Transverse colon (tissue), 4 donors: ENCODE measurements around the gene CHRNA5. TPM values are rescaled to one million over a fixed set of nuclear protein-coding genes. Genes with fewer than 3 reads are reported as not detected.

Source experiments
- DNase-seq: peaks from one replicate; pipeline ENCODE4 v3.0.0-alpha.2; 2019
- H3K27ac ChIP-seq, 4 donors: fragments of 200-600 bp; sonication (generic); 2 replicates each; pipeline ENCODE4 v1.5.1; 2016 to 2018; ENCODE audit warnings: inconsistent platforms in 4 of 4
- H3K27me3 ChIP-seq: fragments of 200-600 bp; sonication (generic); 2 replicates; pipeline ENCODE4 v1.5.1; 2017; ENCODE audit warnings: inconsistent platforms
- H3K36me3 ChIP-seq, 4 donors: fragments of 200-600 bp; sonication (generic); 2 replicates each; pipeline ENCODE4 v1.5.1; 2017 to 2019; ENCODE audit warnings: inconsistent platforms in 4 of 4
- H3K4me1 ChIP-seq, 4 donors: fragments of 200-600 bp; sonication (generic); 2 replicates each; pipeline ENCODE4 v1.5.1; 2017 to 2020; ENCODE audit warnings: inconsistent platforms in 4 of 4
- H3K4me3 ChIP-seq, 4 donors: fragments of 200-600 bp; sonication (generic); 1 replicate in 1 of 4; 2 replicates in 3 of 4; pipeline versions ENCODE4 v1.5.1 to v1.6.1; 2017 to 2019; ENCODE audit warnings: inconsistent platforms in 4 of 4
- H3K9me3 ChIP-seq, 2 donors: fragments of 200-600 bp; sonication (generic); 2 replicates each; pipeline ENCODE4 v1.5.1; 2017 to 2019; ENCODE audit warnings: inconsistent platforms in 2 of 2
- CTCF ChIP-seq, 5 experiments: fragments of 200-600 bp in 3 of 5; fragments of 450-650 bp in 2 of 5; sonication (generic) in 3 of 5; IDR thresholded peaks; 1 replicate in 2 of 5; 2 replicates in 3 of 5; pipeline ENCODE4 v1.5.1; 2016 to 2017; ENCODE audit warnings: antibody characterized with exemption in 5 of 5, inconsistent platforms in 3 of 5, mild to moderate bottlenecking in 2 of 5, moderate library complexity in 1 of 5
- EP300 ChIP-seq: sonication (generic); formaldehyde crosslinking; IDR thresholded peaks from one replicate; pipeline ENCODE4 v1.6.1; 2017; ENCODE audit warnings: antibody characterized with exemption, low read depth
- POLR2A ChIP-seq: fragments of 450-650 bp; IDR thresholded peaks from one replicate; pipeline ENCODE4 v1.6.1; 2016; ENCODE audit warnings: antibody characterized with exemption, mild to moderate bottlenecking, moderate library complexity
- POLR2AphosphoS5 ChIP-seq, 3 donors: sonication (generic); formaldehyde crosslinking; IDR thresholded peaks; one replicate each; pipeline ENCODE4 v1.6.1; 2016; ENCODE audit warnings: antibody characterized with exemption in 3 of 3
- WGBS, 2 donors: methylation state at CpG; one replicate each; pipeline ENCODE4 v1.1.5; 2018; ENCODE audit warnings: low coverage in 1 of 2; 5-methylcytosine and 5-hydroxymethylcytosine counted together
- in situ Hi-C, 4 donors: fragments of 200-750 bp; cut with MboI; loops; one replicate each; pipeline versions ENCODE4 v1.15.0 to v1.15.1; 2017; ENCODE audit warnings: low sequenced_read_pairs in 3 of 4, low pct_ligation_motif_present in 1 of 4, low pct_unique_long_range_greater_than_20kb in 1 of 4
- intact Hi-C: fragments of 100-400 bp; cut with DNase I; formaldehyde crosslinking; loops from one replicate; pipeline ENCODE4 v1.15.1; 2023; ENCODE audit warnings: low total_unique reads
- total RNA-seq, 4 donors: library from RNA; depleted of rRNA; stranded (reverse); fragments of >200 nt; gene quantifications; one replicate each; pipeline ENCODE4 v1.1.0, GENCODE V29; 2016

CHRNA5 gene
- total RNA-seq, 4 donors from 2014 or later: 0.48 to 3.8 (median 0.82) TPM; not detected in 1

- no peaks in the 10 kb centered on the region for H3K9me3 ChIP-seq
- TF ChIP-seq POLR2A (no peak), POLR2AphosphoS5 (IDR thresholded peaks at IDR 0.05) (no peak), EP300 (no peak), CTCF (IDR thresholded peaks at IDR 0.05) (no peak)
- in situ Hi-C loops (no loop called here), intact Hi-C loops (no loop called here)
- 93 to 100% methylated on average over 1 of the region's 1 CpG for WGBS, 2 donors
- H3K27me3 ChIP-seq: no peaks in the 10 kb centered on the region
- no peak for DNase-seq
- no peak overlapping the region for H3K4me3 ChIP-seq
- H3K4me1 ChIP-seq: no peaks in the 10 kb centered on the region
- no peak overlapping the region for H3K27ac ChIP-seq
- no peaks in the 10 kb centered on the region for H3K36me3 ChIP-seq
These were observed 9.6 kb downstream of the CHRNA5 start for GRCh38 chr15:78574944-78575343.

GRCh38 chr15:78597583-78597982 lies 32.3 kb downstream of the CHRNA5 start:
- Histone ChIP-seq H3K27me3 (no peaks in the 10 kb centered on the region), H3K36me3 (no peaks in the 10 kb centered on the region), H3K4me1 (no peaks in the 10 kb centered on the region), H3K27ac (no peak overlapping the region), H3K4me3 (no peak overlapping the region), H3K9me3 (no peaks in the 10 kb centered on the region)
- no peak for DNase-seq
- 89 to 100% methylated on average over 1 of the region's 1 CpG for WGBS, 2 donors
- intact Hi-C loops: no loop called here
- in situ Hi-C loops: no loop called here
- TF ChIP-seq POLR2A (no peak), CTCF (IDR thresholded peaks at IDR 0.05) (no peak), POLR2AphosphoS5 (IDR thresholded peaks at IDR 0.05) (no peak), EP300 (no peak)

GRCh38 chr15:78598348-78598747 lies 33.0 kb downstream of the CHRNA5 start:
- WGBS, 2 donors: 91 to 93% methylated on average over 3 of the region's 3 CpGs
- Histone ChIP-seq H3K9me3 (no peaks in the 10 kb centered on the region), H3K36me3 (no peaks in the 10 kb centered on the region), H3K27me3 (no peaks in the 10 kb centered on the region), H3K4me1 (no peaks in the 10 kb centered on the region), H3K27ac (no peak overlapping the region), H3K4me3 (no peak overlapping the region)
- no peak for TF ChIP-seq POLR2A
- no peak for TF ChIP-seq POLR2AphosphoS5 (IDR thresholded peaks at IDR 0.05)
- no peak for TF ChIP-seq CTCF (IDR thresholded peaks at IDR 0.05)
- no peak for TF ChIP-seq EP300
- intact Hi-C loops: no loop called here
- DNase-seq: no peak
- in situ Hi-C loops: no loop called here

GRCh38 chr15:78599189-78599588 lies 33.9 kb downstream of the CHRNA5 start:
- in situ Hi-C loops: no loop called here
- no peaks in the 10 kb centered on the region for H3K4me1 ChIP-seq

More at GRCh38 chr15:78599189-78599588, 33.9 kb downstream of the CHRNA5 start:
- Histone ChIP-seq H3K36me3 (no peaks in the 10 kb centered on the region), H3K27ac (no peak overlapping the region), H3K27me3 (no peaks in the 10 kb centered on the region), H3K9me3 (no peaks in the 10 kb centered on the region), H3K4me3 (no peak overlapping the region)
- intact Hi-C loops: no loop called here
- TF ChIP-seq EP300 (no peak), POLR2AphosphoS5 (IDR thresholded peaks at IDR 0.05) (no peak), CTCF (IDR thresholded peaks at IDR 0.05) (no peak), POLR2A (no peak)
- no peak for DNase-seq
